Trophoblast cell (in vitro differentiated cells and primary cell): Measurements from ENCODE around the gene PTGES3L.
"Not testable (repeated sequence)": the region's sequence is repeated elsewhere in the genome, so short reads cannot be mapped to it uniquely, and the experiment has no call there.

Experiments used
- DNase-seq, 2 donors: peaks; one replicate each; pipeline ENCODE4 v3.0.0-alpha.2; 2016
- H2AFZ ChIP-seq: 2 replicates; pipeline ENCODE4 v1.6.1; 2013; ENCODE audit warnings: low read length, moderate library complexity, mild to moderate bottlenecking; ENCODE audit not compliant: insufficient read depth, poor library complexity
- H2AK5ac ChIP-seq: 2 replicates; pipeline ENCODE4 v1.6.1; 2013; ENCODE audit warnings: mild to moderate bottlenecking, low read length
- H2BK120ac ChIP-seq: 2 replicates; pipeline ENCODE4 v1.6.1; 2013; ENCODE audit warnings: low read length, mild to moderate bottlenecking, moderate library complexity; ENCODE audit not compliant: insufficient read depth, poor library complexity
- H2BK12ac ChIP-seq: 2 replicates; pipeline ENCODE4 v1.6.1; 2013; ENCODE audit warnings: mild to moderate bottlenecking, low read length, moderate library complexity
- H2BK5ac ChIP-seq: 2 replicates; pipeline ENCODE4 v1.6.1; 2013; ENCODE audit warnings: low read length, low read depth, moderate library complexity, mild to moderate bottlenecking; ENCODE audit not compliant: poor library complexity
- H3K14ac ChIP-seq: 2 replicates; pipeline ENCODE4 v1.6.1; 2013; ENCODE audit warnings: mild to moderate bottlenecking, low read length
- H3K18ac ChIP-seq: 2 replicates; pipeline ENCODE4 v1.6.1; 2013; ENCODE audit warnings: mild to moderate bottlenecking, low read length
- H3K23ac ChIP-seq: 2 replicates; pipeline ENCODE4 v1.6.1; 2013; ENCODE audit warnings: low read length
- H3K27ac ChIP-seq: 2 replicates; pipeline ENCODE4 v1.5.1; 2013; ENCODE audit warnings: low read depth, mild to moderate bottlenecking, inconsistent platforms, low read length, moderate library complexity
- H3K27me3 ChIP-seq: 2 replicates; pipeline ENCODE4 v1.6.1; 2013; ENCODE audit warnings: inconsistent platforms, mild to moderate bottlenecking, low read length, moderate library complexity; ENCODE audit not compliant: insufficient read depth
- H3K36me3 ChIP-seq, 2 experiments: 1 replicate in 1 of 2; 2 replicates in 1 of 2; pipeline ENCODE4 v1.6.1; 2013; ENCODE audit warnings: low read length in 2 of 2, mild to moderate bottlenecking in 2 of 2, moderate library complexity in 1 of 2; ENCODE audit not compliant: insufficient read depth in 2 of 2, control insufficient read depth in 1 of 2
- H3K4ac ChIP-seq: 2 replicates; pipeline ENCODE4 v1.6.1; 2013; ENCODE audit warnings: low read depth, mild to moderate bottlenecking, low read length, moderate library complexity
- H3K4me1 ChIP-seq, 2 experiments: 1 replicate in 1 of 2; 2 replicates in 1 of 2; pipeline ENCODE4 v1.6.1; 2013; ENCODE audit warnings: low read length in 2 of 2, mild to moderate bottlenecking in 2 of 2, moderate library complexity in 1 of 2; ENCODE audit not compliant: insufficient read depth in 2 of 2, control insufficient read depth in 1 of 2
- H3K4me2 ChIP-seq: 2 replicates; pipeline ENCODE4 v1.6.1; 2013; ENCODE audit warnings: inconsistent platforms, mild to moderate bottlenecking, low read length, moderate library complexity
- H3K4me3 ChIP-seq: 2 replicates; pipeline ENCODE4 v1.5.1; 2013; ENCODE audit warnings: mild to moderate bottlenecking, low read depth, low read length, inconsistent platforms
- H3K79me1 ChIP-seq: one replicate; pipeline ENCODE4 v1.6.1; 2013; ENCODE audit warnings: low read length
- H3K79me2 ChIP-seq: 2 replicates; pipeline ENCODE4 v1.6.1; 2013; ENCODE audit warnings: low read length, mild to moderate bottlenecking; ENCODE audit not compliant: control insufficient read depth, insufficient read depth, poor library complexity
- H3K9ac ChIP-seq: 2 replicates; pipeline ENCODE4 v1.6.1; 2013; ENCODE audit warnings: mild to moderate bottlenecking, low read length
- H3K9me3 ChIP-seq: 2 replicates; pipeline ENCODE4 v1.6.1; 2013; ENCODE audit warnings: low read depth, mild to moderate bottlenecking, control low read depth, inconsistent platforms, low read length; ENCODE audit not compliant: insufficient read depth
- H4K12ac ChIP-seq: 2 replicates; pipeline ENCODE4 v1.6.1; 2013; ENCODE audit warnings: low read depth, mild to moderate bottlenecking, low read length, moderate library complexity
- H4K8ac ChIP-seq: 2 replicates; pipeline ENCODE4 v1.6.1; 2013; ENCODE audit warnings: low read depth, mild to moderate bottlenecking, low read length, moderate library complexity
- H4K91ac ChIP-seq: one replicate; pipeline ENCODE4 v1.6.1; 2013; ENCODE audit warnings: low read depth, mild to moderate bottlenecking, low read length, moderate library complexity
- WGBS: extraction: QIAGEN DNeasy Blood & Tissue Kit; methylation state at CpG from one replicate; pipeline ENCODE4 v1.1.7; 2013; ENCODE audit warnings: missing lambda C conversion rate; ENCODE audit not compliant: insufficient read length, insufficient coverage; ENCODE audit errors: extremely low coverage; 5-methylcytosine and 5-hydroxymethylcytosine counted together

The PTGES3L gene

DNA sequence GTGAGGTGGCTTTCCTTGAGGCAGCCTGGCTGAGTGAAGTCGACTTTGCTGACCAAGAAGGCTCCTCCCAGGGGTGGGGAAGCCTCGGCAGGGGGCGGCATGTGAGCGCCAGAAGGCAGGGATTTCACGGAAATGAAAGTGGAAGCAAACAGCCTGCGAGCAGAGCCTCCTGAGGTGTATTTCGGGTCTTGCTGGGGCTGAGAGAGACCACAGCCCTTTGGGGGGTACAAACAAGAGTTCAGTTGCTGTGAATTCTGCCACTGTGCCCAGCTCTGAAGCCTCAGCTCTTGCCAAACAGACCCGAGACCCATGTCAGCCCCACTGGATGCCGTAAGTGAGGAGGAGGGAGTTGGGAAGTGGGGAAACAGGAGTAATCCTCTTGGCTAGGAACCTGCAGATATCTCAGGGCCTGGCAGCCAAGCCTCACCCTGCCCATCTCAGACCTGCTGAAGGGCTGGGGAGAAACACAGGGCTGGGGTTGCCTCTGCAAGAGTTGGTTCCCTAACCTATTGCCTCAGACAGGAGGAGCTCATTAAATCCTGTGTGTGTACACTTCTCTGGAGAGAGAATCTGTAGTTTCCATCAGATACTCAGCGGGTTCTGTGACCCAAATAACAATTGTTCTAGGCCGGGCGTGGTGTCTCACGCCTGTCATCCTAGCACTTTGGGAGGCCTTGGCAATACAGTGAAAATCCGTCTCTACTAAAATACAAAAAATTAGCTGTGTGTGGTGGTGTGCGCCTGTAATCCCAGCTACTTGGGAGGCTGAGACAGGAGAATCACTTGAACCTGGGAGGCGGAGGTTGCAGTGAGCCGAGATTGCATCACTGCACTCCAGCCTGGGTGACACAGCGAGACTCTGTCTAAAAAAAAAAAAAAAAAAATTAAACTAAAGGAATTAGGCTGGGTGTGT lies 27.0 kb upstream of the PTGES3L start, which contains the start of gene IFI35:
IFI35 (plus strand) TSS at position 146 of the 913 bp plus-strand sequence; CDS start at position 310, 164 bp downstream.
- no peak within 1 kb of the TSS for H3K9ac ChIP-seq
- no peak within 1 kb of the TSS for H3K23ac ChIP-seq
- H4K8ac ChIP-seq, result peak within 1 kb of the TSS; percentile 57
- peaks cover 16 to 19% of the 10 kb centered on the region in 2 experiments for H3K36me3 ChIP-seq
- H4K12ac ChIP-seq, result no peak within 1 kb of the TSS
- no peaks in the 10 kb centered on the region for H3K79me1 ChIP-seq
- WGBS, result no CpG with 5 or more reads among the region's 18 CpGs
- no peak within 1 kb of the TSS for H4K91ac ChIP-seq
- no peak within 1 kb of the TSS for H2AFZ ChIP-seq
- DNase-seq, result peak; percentile 70 to 85
- H3K4ac ChIP-seq, result no peak within 1 kb of the TSS
- H3K9me3 ChIP-seq, result no peaks in the 10 kb centered on the region
- H3K4me1 ChIP-seq, result peaks cover 0 to 3% of the 10 kb centered on the region in 2 experiments
- H3K79me2 ChIP-seq, result no peaks in the 10 kb centered on the region
- no peak within 1 kb of the TSS for H2BK12ac ChIP-seq
- no peak within 1 kb of the TSS for H3K18ac ChIP-seq
- H3K27me3 ChIP-seq, result no peaks in the 10 kb centered on the region
- peak within 1 kb of the TSS; percentile 19 for H3K4me2 ChIP-seq
- no peak within 1 kb of the TSS for H3K14ac ChIP-seq
- no peak within 1 kb of the TSS for H2AK5ac ChIP-seq
- no peak within 1 kb of the TSS for H3K4me3 ChIP-seq
- no peak within 1 kb of the TSS for H3K27ac ChIP-seq
- H2BK5ac ChIP-seq, result no peak within 1 kb of the TSS
- H2BK120ac ChIP-seq, result no peak within 1 kb of the TSS

- Histone ChIP-seq H2AFZ (no peak overlapping the region), H3K79me2 (peaks cover 8% of the 10 kb centered on the region), H3K4me3 (no peak overlapping the region), H4K8ac (no peak overlapping the region), H2BK5ac (no peak overlapping the region), H3K27me3 (no peaks in the 10 kb centered on the region), H3K4me1 (peaks cover 2 to 5% of the 10 kb centered on the region in 2 experiments), H3K14ac (no peak overlapping the region), H4K12ac (no peak overlapping the region), H3K9me3 (no peaks in the 10 kb centered on the region), H3K4ac (no peak overlapping the region), H3K23ac (no peak overlapping the region), H4K91ac (no peak overlapping the region), H2AK5ac (no peak overlapping the region), H3K9ac (no peak overlapping the region), H3K27ac (no peak overlapping the region), H3K36me3 (peaks cover 29 to 37% of the 10 kb centered on the region in 2 experiments), H2BK12ac (no peak overlapping the region), H2BK120ac (no peak overlapping the region), H3K18ac (no peak overlapping the region), H3K4me2 (no peak overlapping the region), H3K79me1 (peaks cover 1% of the 10 kb centered on the region)
- DNase-seq, result peak; percentile 82 to 90
- no CpG with 5 or more reads among the region's 5 CpGs for WGBS
Measured at GRCh38 chr17:43003542-43004172, 23.8 kb upstream of the PTGES3L start.

GRCh38 chr17:43000894-43001293 lies 21.0 kb upstream of the PTGES3L start:
- Histone ChIP-seq H3K36me3 (peaks cover 29 to 37% of the 10 kb centered on the region in 2 experiments), H3K79me2 (peaks cover 11% of the 10 kb centered on the region)
- H4K91ac ChIP-seq, H2BK120ac ChIP-seq, H2BK12ac ChIP-seq, H2AK5ac ChIP-seq, DNase-seq, H2AFZ ChIP-seq, H4K8ac ChIP-seq, H3K4me1 ChIP-seq, H3K79me1 ChIP-seq, H3K9ac ChIP-seq, H3K4ac ChIP-seq, H3K23ac ChIP-seq, H3K4me2 ChIP-seq, H2BK5ac ChIP-seq, H3K4me3 ChIP-seq, H3K9me3 ChIP-seq, H3K18ac ChIP-seq, H3K27me3 ChIP-seq, H4K12ac ChIP-seq, H3K27ac ChIP-seq, H3K14ac ChIP-seq: not testable (repeated sequence)
- no CpG with 5 or more reads among the region's 13 CpGs for WGBS

GRCh38 chr17:42999003-42999525 lies 19.2 kb upstream of the PTGES3L start:
- Histone ChIP-seq H3K4ac (peak overlapping the region; percentile 41), H4K12ac (peak overlapping the region; percentile 86), H3K79me1 (peaks cover 5% of the 10 kb centered on the region), H3K36me3 (peaks cover 27 to 36% of the 10 kb centered on the region in 2 experiments), H3K79me2 (peaks cover 11% of the 10 kb centered on the region), H3K14ac (peak overlapping the region; percentile 86), H3K27ac (peak overlapping the region; percentile 85), H2BK120ac (no peak overlapping the region), H2AK5ac (peak overlapping the region; percentile 81), H2AFZ (no peak overlapping the region), H3K9me3 (no peaks in the 10 kb centered on the region), H3K4me1 (peaks cover 3 to 5% of the 10 kb centered on the region in 2 experiments), H3K18ac (no peak overlapping the region), H4K91ac (peak overlapping the region; percentile 80), H3K23ac (no peak overlapping the region), H2BK12ac (peak overlapping the region; percentile 23), H3K4me3 (peak overlapping the region; percentile 94), H3K27me3 (no peaks in the 10 kb centered on the region), H3K9ac (peak overlapping the region; percentile 93), H2BK5ac (peak overlapping the region; percentile 91), H3K4me2 (peak overlapping the region; percentile 83), H4K8ac (peak overlapping the region; percentile 85)
- WGBS, result no CpG with 5 or more reads among the region's 10 CpGs
- no peak for DNase-seq
